Measurements from ENCODE around the gene RNF213.

GRCh38 chr17:80219013-80219762 lies 41.5 kb upstream of the RNF213 start:
- TF ChIP-seq CTCF (IDR thresholded peaks at IDR 0.05; ENCODE audit: insufficient read depth, low read length) (no peak), POLR2AphosphoS5 (IDR thresholded peaks at IDR 0.05; ENCODE audit: low read depth) (peak; percentile 96), SPI1 (IDR thresholded peaks at IDR 0.05; ENCODE audit: borderline replicate concordance, low read depth) (peak; percentile 35; the same call in 1 of the 2 replicates)
